Loucy (cell line): ENCODE data around the gene PEX14.

ENCODE experiments used
- H2AFZ ChIP-seq: fragments of 200-600 bp; sonication (generic); 2 replicates; pipeline ENCODE4 v1.6.0; 2016; ENCODE audit warnings: antibody characterized with exemption, mild to moderate bottlenecking, low read length, moderate library complexity
- H3F3A ChIP-seq: fragments of 200-600 bp; 2 replicates; pipeline ENCODE4 v1.6.0; 2016; ENCODE audit warnings: antibody characterized with exemption, low read depth, mild to moderate bottlenecking
- H3K27me3 ChIP-seq: fragments of 200-600 bp; sonication (generic); 2 replicates; pipeline ENCODE4 v1.6.1; 2014; ENCODE audit warnings: low read length, mild to moderate bottlenecking; ENCODE audit not compliant: insufficient read depth, poor library complexity, severe bottlenecking
- H3K36me3 ChIP-seq: fragments of 200-600 bp; sonication (generic); 2 replicates; pipeline ENCODE4 v1.6.1; 2016; ENCODE audit warnings: low read length; ENCODE audit not compliant: insufficient read depth
- H3K4me1 ChIP-seq: fragments of 200-600 bp; sonication (generic); 2 replicates; pipeline ENCODE4 v1.5.1; 2014; ENCODE audit warnings: low read length, mild to moderate bottlenecking; ENCODE audit not compliant: insufficient read depth, poor library complexity, severe bottlenecking
- H3K4me2 ChIP-seq: fragments of 200-600 bp; sonication (generic); 2 replicates; pipeline ENCODE4 v1.6.0; 2014; ENCODE audit warnings: antibody characterized with exemption, low read length, low read depth, mild to moderate bottlenecking; ENCODE audit not compliant: poor library complexity, severe bottlenecking
- H3K4me3 ChIP-seq: fragments of 200-600 bp; sonication (generic); 2 replicates; pipeline ENCODE4 v1.5.1; 2014; ENCODE audit warnings: low read length, mild to moderate bottlenecking, mixed read lengths; ENCODE audit not compliant: poor library complexity, severe bottlenecking
- H3K79me2 ChIP-seq: fragments of 200-600 bp; sonication (generic); 2 replicates; pipeline ENCODE4 v1.6.1; 2014; ENCODE audit warnings: low read length; ENCODE audit not compliant: insufficient read depth
- H3K9ac ChIP-seq: fragments of 200-600 bp; sonication (generic); 2 replicates; pipeline ENCODE4 v1.6.0; 2014; ENCODE audit warnings: mild to moderate bottlenecking, low read depth, low read length, moderate library complexity; ENCODE audit not compliant: poor library complexity, severe bottlenecking
- H3K9me2 ChIP-seq: fragments of 200-600 bp; sonication (generic); replicated peaks from 2 replicates; pipeline ENCODE4 v1.6.1; 2016; ENCODE audit warnings: low read depth, low read length, mixed read lengths
- H3K9me3 ChIP-seq: fragments of 200-600 bp; sonication (generic); 2 replicates; pipeline ENCODE4 v1.6.1; 2014; ENCODE audit warnings: mild to moderate bottlenecking, antibody characterized with exemption, low read length, low read depth; ENCODE audit not compliant: insufficient read depth
- H4K20me1 ChIP-seq: fragments of 200-600 bp; sonication (generic); 2 replicates; pipeline ENCODE4 v1.6.0; 2014; ENCODE audit warnings: antibody characterized with exemption, low read length, mild to moderate bottlenecking; ENCODE audit not compliant: insufficient read depth, poor library complexity, severe bottlenecking
- EZH2phosphoT487 ChIP-seq: fragments of 200-600 bp; IDR thresholded peaks from 2 replicates; pipeline ENCODE4 v1.6.1; 2018; ENCODE audit warnings: antibody characterized with exemption, mild to moderate bottlenecking, moderate library complexity, borderline replicate concordance
- TF ChIP-seq, protein P1 (sequence below): fragments of 200-600 bp; sonication (generic); conservative IDR thresholded peaks from 2 replicates; pipeline ENCODE4 v1.5.1; 2014; ENCODE audit warnings: mild to moderate bottlenecking, antibody characterized with exemption, low read length

PEX14 gene

DNA sequence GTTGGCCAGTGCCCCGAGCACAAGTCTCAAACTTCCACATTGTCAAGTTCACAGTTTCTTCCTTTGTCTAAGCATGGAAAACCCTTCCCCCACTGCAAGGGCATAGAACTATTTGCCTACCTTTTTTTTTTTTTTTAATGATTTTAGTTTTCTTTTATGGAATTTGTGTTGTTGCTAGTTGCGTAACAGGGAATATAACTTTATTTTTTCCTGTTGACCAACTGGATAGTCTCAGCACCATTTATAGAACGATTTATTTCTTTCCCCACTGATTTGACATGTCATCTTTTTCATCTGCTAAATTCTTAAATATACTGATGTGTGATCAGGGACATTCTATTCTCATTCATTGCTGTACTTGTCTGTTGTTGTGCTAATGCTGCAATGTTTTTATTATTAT is 83.0 kb downstream of the PEX14 start:
- H3K4me1 ChIP-seq = peaks cover 28% of the 10 kb centered on the region
- no peaks in the 10 kb centered on the region for H3K36me3 ChIP-seq
- peaks cover 44% of the 10 kb centered on the region; the same call in 1 of the 2 replicates for H3K79me2 ChIP-seq
- no peak overlapping the region for H3K4me3 ChIP-seq
- H4K20me1 ChIP-seq = no peaks in the 10 kb centered on the region
- H2AFZ ChIP-seq = no peak overlapping the region
- H3K27me3 ChIP-seq = no peaks in the 10 kb centered on the region
- no peaks in the 10 kb centered on the region for H3F3A ChIP-seq
- no peak for TF ChIP-seq EZH2phosphoT487
- TF ChIP-seq, protein P1, sequence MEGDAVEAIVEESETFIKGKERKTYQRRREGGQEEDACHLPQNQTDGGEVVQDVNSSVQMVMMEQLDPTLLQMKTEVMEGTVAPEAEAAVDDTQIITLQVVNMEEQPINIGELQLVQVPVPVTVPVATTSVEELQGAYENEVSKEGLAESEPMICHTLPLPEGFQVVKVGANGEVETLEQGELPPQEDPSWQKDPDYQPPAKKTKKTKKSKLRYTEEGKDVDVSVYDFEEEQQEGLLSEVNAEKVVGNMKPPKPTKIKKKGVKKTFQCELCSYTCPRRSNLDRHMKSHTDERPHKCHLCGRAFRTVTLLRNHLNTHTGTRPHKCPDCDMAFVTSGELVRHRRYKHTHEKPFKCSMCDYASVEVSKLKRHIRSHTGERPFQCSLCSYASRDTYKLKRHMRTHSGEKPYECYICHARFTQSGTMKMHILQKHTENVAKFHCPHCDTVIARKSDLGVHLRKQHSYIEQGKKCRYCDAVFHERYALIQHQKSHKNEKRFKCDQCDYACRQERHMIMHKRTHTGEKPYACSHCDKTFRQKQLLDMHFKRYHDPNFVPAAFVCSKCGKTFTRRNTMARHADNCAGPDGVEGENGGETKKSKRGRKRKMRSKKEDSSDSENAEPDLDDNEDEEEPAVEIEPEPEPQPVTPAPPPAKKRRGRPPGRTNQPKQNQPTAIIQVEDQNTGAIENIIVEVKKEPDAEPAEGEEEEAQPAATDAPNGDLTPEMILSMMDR = no peak
- H3K9me2 ChIP-seq = no peaks in the 10 kb centered on the region
- H3K9ac ChIP-seq = no peak overlapping the region
- H3K9me3 ChIP-seq = no peaks in the 10 kb centered on the region
- no peak overlapping the region for H3K4me2 ChIP-seq

DNA sequence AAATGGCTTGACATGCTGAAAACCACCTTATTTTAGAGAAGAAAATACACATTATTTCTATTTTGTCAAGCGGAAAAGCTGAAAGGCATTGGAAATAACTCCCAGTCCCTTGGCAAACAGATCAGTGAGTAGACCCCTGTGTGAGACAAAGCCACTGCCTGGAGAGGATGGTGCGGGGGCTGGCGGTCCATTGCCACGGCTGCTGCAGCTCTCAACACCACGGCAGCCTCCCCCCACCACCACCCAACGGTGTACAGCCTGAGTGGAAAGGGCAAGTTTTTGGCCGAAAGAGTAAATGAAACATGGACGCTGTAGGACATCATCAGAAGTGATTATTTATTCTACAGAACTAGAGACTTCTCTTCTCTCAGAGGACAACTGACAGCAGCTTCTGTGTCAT is 84.6 kb downstream of the PEX14 start:
- Histone ChIP-seq H3K4me3 (no peak overlapping the region), H3K9me3 (no peaks in the 10 kb centered on the region), H3K27me3 (no peaks in the 10 kb centered on the region), H3K9me2 (no peaks in the 10 kb centered on the region), H4K20me1 (no peaks in the 10 kb centered on the region), H3K79me2 (peaks cover 34% of the 10 kb centered on the region; the same call in 1 of the 2 replicates), H2AFZ (no peak overlapping the region), H3F3A (no peaks in the 10 kb centered on the region), H3K4me2 (no peak overlapping the region), H3K4me1 (peaks cover 13% of the 10 kb centered on the region), H3K9ac (no peak overlapping the region), H3K36me3 (no peaks in the 10 kb centered on the region)
- TF ChIP-seq, protein P1 = no peak
- TF ChIP-seq EZH2phosphoT487 = no peak

DNA sequence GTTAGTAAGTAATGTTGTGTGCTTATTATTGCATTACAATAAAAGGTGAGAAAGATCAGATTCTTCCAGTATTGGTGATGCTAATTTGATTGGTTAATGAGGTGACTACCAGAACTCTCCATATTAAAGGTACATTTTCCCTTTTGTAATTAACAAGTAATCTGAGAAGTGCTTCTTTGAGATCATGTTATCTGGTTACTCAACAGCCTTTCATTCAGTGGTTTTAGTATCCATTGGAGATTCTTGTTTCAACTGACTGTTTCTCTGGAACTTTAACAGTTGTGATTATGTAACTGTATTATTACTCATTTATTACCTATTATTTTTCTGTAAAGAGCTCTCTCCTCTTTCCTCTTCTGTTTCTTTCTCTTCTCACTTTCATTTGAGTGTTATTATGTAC is 86.7 kb downstream of the PEX14 start:
- H3K9me3 ChIP-seq = no peaks in the 10 kb centered on the region
- H3K27me3 ChIP-seq = no peaks in the 10 kb centered on the region
- H3K4me2 ChIP-seq = no peak overlapping the region
- H4K20me1 ChIP-seq = no peaks in the 10 kb centered on the region
- H3K4me1 ChIP-seq = no peaks in the 10 kb centered on the region
- no peak overlapping the region for H3K4me3 ChIP-seq
- H3K9ac ChIP-seq = no peak overlapping the region
- TF ChIP-seq, protein P1 = no peak
- H3K36me3 ChIP-seq = no peaks in the 10 kb centered on the region
- no peaks in the 10 kb centered on the region for H3F3A ChIP-seq
- H3K79me2 ChIP-seq = peaks cover 13% of the 10 kb centered on the region; the same call in 1 of the 2 replicates
- no peak overlapping the region for H2AFZ ChIP-seq
- no peaks in the 10 kb centered on the region for H3K9me2 ChIP-seq
